Measurements from ENCODE around the gene EXOC3L2.

DNA sequence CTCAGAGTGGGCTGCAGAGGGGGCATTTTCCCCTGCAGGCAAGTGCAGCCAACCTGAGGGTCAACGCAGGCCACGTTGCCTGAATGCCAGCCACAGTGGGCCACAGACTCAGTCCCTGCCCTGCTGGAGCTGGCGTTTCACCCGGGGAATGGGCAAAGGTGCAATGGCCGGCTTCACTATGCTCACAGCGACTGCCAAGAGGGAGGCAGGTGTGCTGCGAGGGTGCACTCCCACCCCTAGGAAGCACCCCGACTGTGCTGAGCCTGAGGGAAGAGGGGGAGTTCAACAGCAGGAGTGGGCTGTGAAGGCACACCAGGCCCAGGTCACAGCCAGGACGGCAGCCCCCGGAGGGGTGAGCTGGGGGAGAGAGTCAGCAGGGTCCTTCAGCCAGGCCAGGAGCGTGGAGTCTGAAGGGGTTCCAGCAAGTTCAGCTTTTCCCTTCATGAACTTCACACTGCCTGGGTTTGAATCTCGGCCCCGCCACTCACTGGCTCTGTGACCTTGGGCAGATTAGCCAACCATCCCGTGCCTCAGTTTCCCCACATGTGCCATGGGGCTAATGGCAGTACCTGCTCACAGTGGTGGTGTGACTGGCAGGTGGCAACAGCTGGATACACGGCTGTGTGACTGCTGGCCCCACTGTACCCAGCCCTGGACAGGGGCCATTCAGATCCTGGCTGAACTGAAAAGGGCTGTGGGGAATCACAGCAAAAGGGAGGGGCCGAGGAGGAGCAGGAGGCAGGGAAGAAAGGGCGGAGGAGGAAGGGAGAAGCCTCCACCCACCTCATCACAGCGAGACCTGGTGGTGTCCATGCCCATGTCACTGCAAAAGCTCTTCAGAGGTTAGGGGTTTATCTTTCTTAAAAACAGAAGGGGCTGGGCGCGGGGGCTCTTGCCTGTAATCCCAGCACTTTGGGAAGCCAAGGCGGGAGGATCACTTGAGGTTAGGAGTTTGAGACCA, 74.8 kb downstream of the EXOC3L2 start:
- TF ChIP-seq POLR2A (IDR thresholded peaks at IDR 0.05; ENCODE audit: low read length): no peak
- TF ChIP-seq GATA1 (IDR thresholded peaks at IDR 0.05; ENCODE audit: low read depth, low read length): no peak
